MM.1S (cell line): ENCODE results near the gene SPSB3.

Experiments used
- DNase-seq: peaks from one replicate; pipeline ENCODE4 v3.0.0-alpha.2; 2015
- H2AFZ ChIP-seq: fragments of 300-600 bp; sonication (generic); 2 replicates; pipeline ENCODE4 v1.6.0; 2016; ENCODE audit warnings: antibody characterized with exemption, low read length
- H3F3A ChIP-seq: fragments of 300-600 bp; sonication (generic); 2 replicates; pipeline ENCODE4 v1.6.1; 2016; ENCODE audit warnings: mild to moderate bottlenecking, antibody characterized with exemption, low read length, moderate library complexity, mixed read lengths; ENCODE audit not compliant: insufficient read depth
- H3K27ac ChIP-seq: fragments of 300-600 bp; sonication (generic); 2 replicates; pipeline ENCODE4 v1.5.1; 2016; ENCODE audit warnings: mild to moderate bottlenecking, low read length
- H3K27me3 ChIP-seq: fragments of 300-600 bp; sonication (generic); replicated peaks from 2 replicates; pipeline ENCODE4 v1.6.0; 2016; ENCODE audit warnings: low read length; ENCODE audit not compliant: insufficient read depth
- H3K36me3 ChIP-seq: fragments of 300-600 bp; sonication (generic); replicated peaks from 2 replicates; pipeline ENCODE4 v1.6.1; 2016; ENCODE audit warnings: mild to moderate bottlenecking, low read length, mixed read lengths; ENCODE audit not compliant: insufficient read depth
- H3K4me1 ChIP-seq: fragments of 300-600 bp; sonication (generic); 2 replicates; pipeline ENCODE4 v1.6.1; 2016; ENCODE audit warnings: low read length, mixed read lengths
- H3K4me2 ChIP-seq: fragments of 300-600 bp; sonication (generic); 2 replicates; pipeline ENCODE4 v1.6.0; 2016; ENCODE audit warnings: low read depth, low read length
- H3K4me3 ChIP-seq: fragments of 300-600 bp; sonication (generic); 2 replicates; pipeline ENCODE4 v1.5.1; 2016; ENCODE audit warnings: low read length, mixed read lengths
- H3K79me2 ChIP-seq: fragments of 300-600 bp; sonication (generic); 2 replicates; pipeline ENCODE4 v1.6.1; 2016; ENCODE audit warnings: mixed run types, low read length, mixed read lengths
- H3K9ac ChIP-seq: fragments of 300-600 bp; sonication (generic); 2 replicates; pipeline ENCODE4 v1.6.1; 2016; ENCODE audit warnings: low read length, mixed read lengths
- H3K9me2 ChIP-seq: fragments of 300-600 bp; sonication (generic); replicated peaks from 2 replicates; pipeline ENCODE4 v1.6.1; 2016; ENCODE audit warnings: mild to moderate bottlenecking, low read length, mixed read lengths; ENCODE audit not compliant: insufficient read depth
- H3K9me3 ChIP-seq: fragments of 300-600 bp; sonication (generic); replicated peaks from 2 replicates; pipeline ENCODE4 v1.6.1; 2016; ENCODE audit warnings: mild to moderate bottlenecking, low read length, mixed read lengths; ENCODE audit not compliant: insufficient read depth
- H4K20me1 ChIP-seq: fragments of 300-600 bp; sonication (generic); 2 replicates; pipeline ENCODE4 v1.6.1; 2016; ENCODE audit warnings: mild to moderate bottlenecking, low read length, moderate library complexity, mixed read lengths; ENCODE audit not compliant: insufficient read depth
- EZH2 ChIP-seq: fragments of 300-600 bp; sonication (generic); optimal IDR thresholded peaks from 2 replicates; pipeline ENCODE3; 2017; ENCODE audit warnings: low read depth, mild to moderate bottlenecking, antibody characterized with exemption, low read length, mixed read lengths
- EZH2phosphoT487 ChIP-seq: fragments of 300-600 bp; sonication (generic); IDR thresholded peaks from 2 replicates; pipeline ENCODE4 v1.6.1; 2018; ENCODE audit warnings: antibody characterized with exemption, low read length
- TF ChIP-seq, protein P1 (sequence below): fragments of 300-600 bp; sonication (generic); IDR thresholded peaks from 2 replicates; pipeline ENCODE4 v1.5.1; 2016; ENCODE audit warnings: antibody characterized with exemption, low read length, mixed read lengths

Gene SPSB3

DNA sequence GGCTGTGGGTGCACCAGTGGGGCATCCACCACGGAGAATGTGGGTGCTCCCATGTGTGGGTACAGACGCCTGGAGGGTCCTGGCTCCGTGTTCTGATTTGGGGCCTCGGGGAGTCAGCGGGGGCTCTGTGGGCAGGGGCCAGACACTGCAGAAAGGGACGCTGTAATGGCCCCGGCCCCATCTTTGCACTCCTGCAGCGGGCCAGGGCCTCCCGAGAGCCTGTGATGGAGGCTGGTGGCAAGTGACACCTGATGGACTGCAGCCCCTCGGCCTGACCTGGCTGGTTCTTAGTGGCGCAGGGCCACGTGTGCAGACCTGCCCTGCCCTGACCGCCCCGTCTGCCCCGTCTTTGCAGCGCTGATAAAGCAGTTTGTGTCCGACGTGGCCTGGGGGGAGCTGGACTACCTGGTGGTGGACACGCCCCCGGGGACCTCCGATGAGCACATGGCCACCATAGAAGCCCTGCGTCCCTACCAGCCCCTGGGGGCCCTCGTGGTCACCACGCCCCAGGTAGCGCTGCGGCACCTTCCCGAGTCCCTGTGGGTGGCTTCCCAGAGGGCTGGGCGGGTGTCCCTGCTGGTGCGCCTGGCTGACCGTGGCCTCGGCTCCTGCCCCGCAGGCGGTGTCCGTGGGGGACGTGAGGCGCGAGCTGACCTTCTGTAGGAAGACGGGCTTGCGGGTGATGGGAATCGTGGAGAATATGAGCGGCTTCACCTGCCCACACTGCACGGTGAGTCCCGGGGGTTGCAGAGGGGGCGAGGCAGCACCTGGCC, 5.1 kb upstream of the SPSB3 start:
- Histone ChIP-seq H3K9me2 (no peaks in the 10 kb centered on the region), H4K20me1 (no peaks in the 10 kb centered on the region), H3K9ac (no peak overlapping the region), H2AFZ (no peak overlapping the region), H3K4me2 (no peak overlapping the region), H3K4me1 (no peaks in the 10 kb centered on the region), H3F3A (no peaks in the 10 kb centered on the region), H3K36me3 (no peaks in the 10 kb centered on the region), H3K9me3 (no peaks in the 10 kb centered on the region), H3K27me3 (no peaks in the 10 kb centered on the region), H3K4me3 (no peak overlapping the region), H3K27ac (no peak overlapping the region), H3K79me2 (peaks cover 48% of the 10 kb centered on the region)
- no peak for DNase-seq
- no peak for TF ChIP-seq EZH2
- TF ChIP-seq EZH2phosphoT487: no peak
- TF ChIP-seq, protein P1, sequence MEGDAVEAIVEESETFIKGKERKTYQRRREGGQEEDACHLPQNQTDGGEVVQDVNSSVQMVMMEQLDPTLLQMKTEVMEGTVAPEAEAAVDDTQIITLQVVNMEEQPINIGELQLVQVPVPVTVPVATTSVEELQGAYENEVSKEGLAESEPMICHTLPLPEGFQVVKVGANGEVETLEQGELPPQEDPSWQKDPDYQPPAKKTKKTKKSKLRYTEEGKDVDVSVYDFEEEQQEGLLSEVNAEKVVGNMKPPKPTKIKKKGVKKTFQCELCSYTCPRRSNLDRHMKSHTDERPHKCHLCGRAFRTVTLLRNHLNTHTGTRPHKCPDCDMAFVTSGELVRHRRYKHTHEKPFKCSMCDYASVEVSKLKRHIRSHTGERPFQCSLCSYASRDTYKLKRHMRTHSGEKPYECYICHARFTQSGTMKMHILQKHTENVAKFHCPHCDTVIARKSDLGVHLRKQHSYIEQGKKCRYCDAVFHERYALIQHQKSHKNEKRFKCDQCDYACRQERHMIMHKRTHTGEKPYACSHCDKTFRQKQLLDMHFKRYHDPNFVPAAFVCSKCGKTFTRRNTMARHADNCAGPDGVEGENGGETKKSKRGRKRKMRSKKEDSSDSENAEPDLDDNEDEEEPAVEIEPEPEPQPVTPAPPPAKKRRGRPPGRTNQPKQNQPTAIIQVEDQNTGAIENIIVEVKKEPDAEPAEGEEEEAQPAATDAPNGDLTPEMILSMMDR: no peak

DNA sequence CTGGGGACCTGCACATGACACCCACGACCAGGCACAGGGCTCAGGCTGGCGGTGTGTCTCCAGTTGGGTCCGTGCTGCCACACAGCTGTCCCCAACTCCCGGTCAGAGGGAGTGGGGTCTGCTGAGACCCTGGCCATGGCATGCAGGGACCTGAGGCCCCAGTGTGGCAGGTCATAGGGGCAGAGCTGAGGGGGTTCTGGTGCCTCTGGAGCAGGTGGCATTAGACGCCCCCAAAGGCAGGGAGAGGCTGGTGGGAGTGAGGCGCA, 4.6 kb upstream of the SPSB3 start:
- Histone ChIP-seq H3K36me3 (no peaks in the 10 kb centered on the region), H3K4me3 (no peak overlapping the region), H3K9ac (no peak overlapping the region), H3K9me3 (no peaks in the 10 kb centered on the region), H3F3A (no peaks in the 10 kb centered on the region), H3K27ac (no peak overlapping the region), H3K4me2 (no peak overlapping the region), H3K4me1 (no peaks in the 10 kb centered on the region), H3K27me3 (no peaks in the 10 kb centered on the region), H4K20me1 (no peaks in the 10 kb centered on the region), H3K79me2 (peaks cover 48% of the 10 kb centered on the region), H3K9me2 (no peaks in the 10 kb centered on the region), H2AFZ (no peak overlapping the region)
- TF ChIP-seq EZH2phosphoT487 (no peak), EZH2 (no peak)
- TF ChIP-seq, protein P1: no peak
- DNase-seq: no peak

- DNase-seq: no peak
- H3K79me2 ChIP-seq: peaks cover 53% of the 10 kb centered on the region
- no peak overlapping the region for H3K27ac ChIP-seq
- no peak overlapping the region for H3K4me3 ChIP-seq
- H3K9me2 ChIP-seq: no peaks in the 10 kb centered on the region
- no peaks in the 10 kb centered on the region for H3K9me3 ChIP-seq
- TF ChIP-seq, protein P1: no peak
- TF ChIP-seq EZH2phosphoT487: no peak
- TF ChIP-seq EZH2: no peak
- no peak overlapping the region for H2AFZ ChIP-seq
- no peak overlapping the region for H3K4me2 ChIP-seq
- H3K9ac ChIP-seq: no peak overlapping the region
- H3K36me3 ChIP-seq: no peaks in the 10 kb centered on the region
- peaks cover 5% of the 10 kb centered on the region; the same call in 1 of the 2 replicates for H3F3A ChIP-seq
- no peaks in the 10 kb centered on the region for H3K27me3 ChIP-seq
- peaks cover under 1% of the 10 kb centered on the region; the same call in 1 of the 2 replicates for H3K4me1 ChIP-seq
- H4K20me1 ChIP-seq: no peaks in the 10 kb centered on the region
Measured at GRCh38 chr16:1786242-1787055, 4.1 kb upstream of the SPSB3 start.
